Esophagus squamous epithelium (tissue), 5 donors: ENCODE data around the gene NTN5. TPM values are rescaled to one million over a fixed set of nuclear protein-coding genes. Genes with fewer than 3 reads are reported as not detected.

Experiments
- DNase-seq: peaks from one replicate; lab custom pipeline; 2025; lab: John Stamatoyannopoulos, UW
- H3K27ac ChIP-seq, 4 donors: fragments of 200-600 bp; sonication (generic); one replicate each; pipeline ENCODE4 v1.5.1; 2016 to 2019; ENCODE audit warnings: mild to moderate bottlenecking in 1 of 4
- H3K27me3 ChIP-seq, 4 donors: fragments of 200-600 bp; sonication (generic); 1 replicate in 3 of 4; 2 replicates in 1 of 4; pipeline versions ENCODE4 v1.5.1 to v1.6.0; 2017 to 2021; ENCODE audit warnings: antibody characterized with exemption in 1 of 4
- H3K36me3 ChIP-seq, 3 donors: fragments of 200-600 bp; sonication (generic); one replicate each; pipeline ENCODE4 v1.5.1; 2016 to 2019
- H3K4me1 ChIP-seq, 3 donors: fragments of 200-600 bp; sonication (generic); one replicate each; pipeline ENCODE4 v1.5.1; 2017 to 2019
- H3K4me3 ChIP-seq, 4 donors: fragments of 200-600 bp; sonication (generic); 1 replicate in 3 of 4; 2 replicates in 1 of 4; pipeline ENCODE4 v1.5.1; 2016 to 2019; ENCODE audit warnings: mild to moderate bottlenecking in 2 of 4, moderate library complexity in 1 of 4
- H3K9me3 ChIP-seq, 3 donors: fragments of 200-600 bp; sonication (generic); one replicate each; pipeline ENCODE4 v1.5.1; 2016 to 2019
- POLR2A ChIP-seq, 4 donors: fragments of 450-650 bp; IDR thresholded peaks; one replicate each; pipeline ENCODE4 v1.6.1; 2017; ENCODE audit warnings: antibody characterized with exemption in 4 of 4, mild to moderate bottlenecking in 4 of 4, moderate library complexity in 3 of 4
- WGBS, 2 donors: methylation state at CpG; one replicate each; pipeline ENCODE4 v1.1.5; 2018; 5-methylcytosine and 5-hydroxymethylcytosine counted together
- intact Hi-C: fragments of 100-400 bp; cut with DNase I; formaldehyde crosslinking; loops from one replicate; pipeline ENCODE4 v1.15.0; 2022
- total RNA-seq, 4 donors: library from RNA; depleted of rRNA; stranded (reverse); fragments of >200 nt; gene quantifications; one replicate each; pipeline ENCODE4 v1.1.0, GENCODE V29; 2016
- TF ChIP-seq, protein P1 (sequence below), 6 experiments: fragments of 450-650 bp in 4 of 6; fragments of 200-600 bp in 2 of 6; sonication (generic) in 2 of 6; IDR thresholded peaks; one replicate each; pipeline ENCODE4 v1.5.1; 2016 to 2019; ENCODE audit warnings: antibody characterized with exemption in 6 of 6, mild to moderate bottlenecking in 4 of 6, moderate library complexity in 4 of 6
- donor health status: DM: yes; HTN: yes; CAD: no.

Gene NTN5
- total RNA-seq, 4 donors from 2014 or later: 0.57 TPM; not detected in 3

- 15 to 37% methylated on average over 3 to 5 of the region's 18 CpGs for WGBS, 2 donors
- peak overlapping the region; percentile 91 to 96 (median 94) for H3K27ac ChIP-seq
- H3K4me1 ChIP-seq: peaks cover 32 to 77% (median 37%) of the 10 kb centered on the region in 3 donors
- TF ChIP-seq, protein P1, sequence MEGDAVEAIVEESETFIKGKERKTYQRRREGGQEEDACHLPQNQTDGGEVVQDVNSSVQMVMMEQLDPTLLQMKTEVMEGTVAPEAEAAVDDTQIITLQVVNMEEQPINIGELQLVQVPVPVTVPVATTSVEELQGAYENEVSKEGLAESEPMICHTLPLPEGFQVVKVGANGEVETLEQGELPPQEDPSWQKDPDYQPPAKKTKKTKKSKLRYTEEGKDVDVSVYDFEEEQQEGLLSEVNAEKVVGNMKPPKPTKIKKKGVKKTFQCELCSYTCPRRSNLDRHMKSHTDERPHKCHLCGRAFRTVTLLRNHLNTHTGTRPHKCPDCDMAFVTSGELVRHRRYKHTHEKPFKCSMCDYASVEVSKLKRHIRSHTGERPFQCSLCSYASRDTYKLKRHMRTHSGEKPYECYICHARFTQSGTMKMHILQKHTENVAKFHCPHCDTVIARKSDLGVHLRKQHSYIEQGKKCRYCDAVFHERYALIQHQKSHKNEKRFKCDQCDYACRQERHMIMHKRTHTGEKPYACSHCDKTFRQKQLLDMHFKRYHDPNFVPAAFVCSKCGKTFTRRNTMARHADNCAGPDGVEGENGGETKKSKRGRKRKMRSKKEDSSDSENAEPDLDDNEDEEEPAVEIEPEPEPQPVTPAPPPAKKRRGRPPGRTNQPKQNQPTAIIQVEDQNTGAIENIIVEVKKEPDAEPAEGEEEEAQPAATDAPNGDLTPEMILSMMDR (IDR thresholded peaks at IDR 0.05): no peak
- no peak for TF ChIP-seq POLR2A (IDR thresholded peaks at IDR 0.05)
- no peaks in the 10 kb centered on the region for H3K27me3 ChIP-seq
- no peak for DNase-seq
- H3K36me3 ChIP-seq: peaks cover 17 to 37% (median 24%) of the 10 kb centered on the region in 3 donors
- intact Hi-C loops: no loop called here
- no peaks in the 10 kb centered on the region for H3K9me3 ChIP-seq
- H3K4me3 ChIP-seq: peak overlapping the region; percentile 75 to 96 (median 82)
Observed at GRCh38 chr19:48617146-48617937, 55.5 kb downstream of the NTN5 start.

DNA sequence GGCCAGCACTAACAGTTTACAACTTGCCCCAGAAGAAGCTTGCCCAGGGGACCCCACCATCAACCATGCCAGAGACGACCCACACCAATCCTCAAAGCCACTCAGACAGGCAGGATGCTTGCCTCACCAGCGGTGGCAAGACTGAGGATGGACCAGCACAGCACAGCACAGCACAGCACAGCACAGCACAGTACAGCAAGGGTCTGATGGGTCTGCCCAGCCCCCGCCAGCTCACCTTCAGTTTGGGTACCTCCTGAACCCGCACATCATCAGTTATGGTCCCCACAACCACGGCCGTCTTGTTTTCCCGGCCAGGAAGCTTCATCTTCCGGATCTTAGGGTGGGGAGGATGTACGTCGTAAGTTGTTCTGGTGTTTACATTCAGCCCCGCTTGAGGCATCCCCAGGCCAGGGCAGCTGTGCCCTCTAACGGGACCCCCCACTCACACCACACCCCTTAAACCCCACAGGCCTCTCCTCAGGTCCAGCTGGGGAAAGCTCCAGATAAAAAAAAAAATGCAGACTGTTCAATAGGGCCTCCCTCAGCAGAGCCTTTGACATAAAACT lies 56.2 kb downstream of the NTN5 start:
- intact Hi-C loops: no loop called here
- Histone ChIP-seq H3K27me3 (no peaks in the 10 kb centered on the region), H3K36me3 (peaks cover 17 to 35% (median 24%) of the 10 kb centered on the region in 3 donors), H3K4me3 (peak overlapping the region; percentile 75 to 96 (median 82)), H3K4me1 (peaks cover 32 to 69% (median 36%) of the 10 kb centered on the region in 3 donors), H3K9me3 (no peaks in the 10 kb centered on the region), H3K27ac (peak overlapping the region; percentile 91 to 96 (median 94))
- TF ChIP-seq, protein P1 (IDR thresholded peaks at IDR 0.05): no peak
- no peak for TF ChIP-seq POLR2A (IDR thresholded peaks at IDR 0.05)
- WGBS, 2 donors: 20 to 30% methylated on average over 4 to 7 of the region's 12 CpGs
- DNase-seq: no peak

- Histone ChIP-seq H3K9me3 (no peaks in the 10 kb centered on the region), H3K27ac (peak overlapping the region; percentile 91 to 96 (median 94)), H3K27me3 (no peaks in the 10 kb centered on the region), H3K4me1 (peaks cover 32 to 64% (median 36%) of the 10 kb centered on the region in 3 donors), H3K36me3 (peaks cover 17 to 32% (median 24%) of the 10 kb centered on the region in 3 donors), H3K4me3 (peak overlapping the region in 3 of 4 donors; percentile 1 to 96 (median 75))
- intact Hi-C loops: no loop called here
- WGBS, 2 donors: 71 to 81% methylated on average over 5 to 7 of the region's 16 CpGs
- TF ChIP-seq, protein P1 (IDR thresholded peaks at IDR 0.05): no peak
- TF ChIP-seq POLR2A (IDR thresholded peaks at IDR 0.05): no peak
- DNase-seq: no peak
Observed at GRCh38 chr19:48616041-48616436, 56.8 kb downstream of the NTN5 start.

- Histone ChIP-seq H3K4me3 (peak overlapping the region in 2 of 4 donors; percentile 1 to 32), H3K27ac (peak overlapping the region; percentile 91 to 96 (median 94)), H3K36me3 (peaks cover 17 to 32% (median 24%) of the 10 kb centered on the region in 3 donors), H3K27me3 (no peaks in the 10 kb centered on the region), H3K9me3 (no peaks in the 10 kb centered on the region), H3K4me1 (peaks cover 32 to 58% (median 36%) of the 10 kb centered on the region in 3 donors)
- DNase-seq: no peak
- intact Hi-C loops: no loop called here
- WGBS, 2 donors: 53 to 65% methylated on average over 17 to 19 of the region's 19 CpGs
- TF ChIP-seq POLR2A (IDR thresholded peaks at IDR 0.05): no peak
- TF ChIP-seq, protein P1 (IDR thresholded peaks at IDR 0.05): no peak
Observed at GRCh38 chr19:48615231-48616040, 57.4 kb downstream of the NTN5 start.
